Activated T-cell treated with anti-CD3 and anti-CD28 coated beads, Interleukin-2, amount 50 U/mL, for 72 hours (primary cell): ENCODE results near the gene RASSF4. TPM values are rescaled to one million over a fixed set of nuclear protein-coding genes. Genes with fewer than 3 reads are reported as not detected.

ENCODE experiments used
- ATAC-seq, 2 donors: fragments of 150-1000 bp; cut with Tn5 transposase; replicated peaks in 1 of 2; 2 replicates each; pipeline ENCODE4 v1.10.0; 2021; ENCODE audit warnings: moderate library complexity in 2 of 2, mild to moderate bottlenecking in 1 of 2
- DNase-seq, 2 donors: peaks; one replicate each; pipeline ENCODE4 v3.0.0; 2021 to 2022; ENCODE audit warnings: mixed read lengths in 1 of 2
- H3K27ac Mint-ChIP-seq: one replicate; pipeline ENCODE4 v1.8.0; 2022; ENCODE audit warnings: mild to moderate bottlenecking, moderate library complexity, mixed read lengths
- H3K27me3 Mint-ChIP-seq: one replicate; pipeline ENCODE4 v1.8.0; 2022; ENCODE audit warnings: low read depth, mixed read lengths
- H3K36me3 Mint-ChIP-seq, 2 donors: one replicate each; pipeline ENCODE4 v1.8.0; 2022; ENCODE audit warnings: mixed read lengths in 2 of 2, mild to moderate bottlenecking in 1 of 2; ENCODE audit not compliant: insufficient read depth in 2 of 2
- H3K4me1 Mint-ChIP-seq: one replicate; pipeline ENCODE4 v1.8.0; 2022; ENCODE audit warnings: low read depth, mixed read lengths
- H3K4me3 Mint-ChIP-seq, 2 donors: one replicate each; pipeline ENCODE4 v1.8.0; 2022; ENCODE audit warnings: mild to moderate bottlenecking in 2 of 2, mixed read lengths in 2 of 2, moderate library complexity in 2 of 2
- H3K9me3 Mint-ChIP-seq, 2 donors: one replicate each; pipeline ENCODE4 v1.8.0; 2022; ENCODE audit warnings: mixed read lengths in 2 of 2
- total RNA-seq, 2 donors: library from RNA; stranded (reverse); gene quantifications; one replicate each; pipeline ENCODE4 v1.2.3, GENCODE V29; 2022

RASSF4 gene
- total RNA-seq, 2 donors from 2014 or later = 2.6 to 2.8 TPM

- ATAC-seq (no peak), DNase-seq (no peak)
- peaks cover 6% of the 10 kb centered on the region for H3K4me1 Mint-ChIP-seq
- peaks cover 7 to 15% of the 10 kb centered on the region in 2 donors for H3K9me3 Mint-ChIP-seq
- peaks cover 12% of the 10 kb centered on the region for H3K27me3 Mint-ChIP-seq
- peaks cover 10 to 12% of the 10 kb centered on the region in 2 donors for H3K36me3 Mint-ChIP-seq
- H3K4me3 Mint-ChIP-seq = no peak overlapping the region
- no peak overlapping the region for H3K27ac Mint-ChIP-seq
Observed at GRCh38 chr10:44947371-44948152, 12.0 kb upstream of the RASSF4 start.

GRCh38 chr10:44948642-44949041 is 11.0 kb upstream of the RASSF4 start:
- no peak overlapping the region for H3K27ac Mint-ChIP-seq
- peaks cover 6% of the 10 kb centered on the region for H3K4me1 Mint-ChIP-seq
- peaks cover 10 to 12% of the 10 kb centered on the region in 2 donors for H3K36me3 Mint-ChIP-seq
- no peak for DNase-seq
- peaks cover 7 to 12% of the 10 kb centered on the region in 2 donors for H3K9me3 Mint-ChIP-seq
- peaks cover 6% of the 10 kb centered on the region for H3K27me3 Mint-ChIP-seq
- H3K4me3 Mint-ChIP-seq = no peak overlapping the region
- no peak for ATAC-seq

- Mint-ChIP-seq H3K4me3 (no peak overlapping the region), H3K9me3 (peaks cover 5 to 8% of the 10 kb centered on the region in 2 donors), H3K27ac (no peak overlapping the region)
Observed at GRCh38 chr10:44949127-44949802, 10.3 kb upstream of the RASSF4 start.

GRCh38 chr10:44949915-44950314 is 9.7 kb upstream of the RASSF4 start:
- DNase-seq (no peak), ATAC-seq (no peak)
- Mint-ChIP-seq H3K4me3 (no peak overlapping the region), H3K27me3 (no peaks in the 10 kb centered on the region), H3K9me3 (peaks cover 2 to 3% of the 10 kb centered on the region in 2 donors), H3K4me1 (peaks cover 14% of the 10 kb centered on the region), H3K27ac (no peak overlapping the region), H3K36me3 (peaks cover 3 to 4% of the 10 kb centered on the region in 2 donors)

More at GRCh38 chr10:44949127-44949802, 10.3 kb upstream of the RASSF4 start:
- DNase-seq = no peak
- Mint-ChIP-seq H3K36me3 (peaks cover 8 to 9% of the 10 kb centered on the region in 2 donors), H3K4me1 (peaks cover 7% of the 10 kb centered on the region), H3K27me3 (peaks cover 2% of the 10 kb centered on the region)
- ATAC-seq = no peak

- no peak overlapping the region for H3K4me3 Mint-ChIP-seq
- H3K27me3 Mint-ChIP-seq = no peaks in the 10 kb centered on the region
- DNase-seq = no peak
- H3K36me3 Mint-ChIP-seq = peaks cover 0 to 1% of the 10 kb centered on the region in 2 donors
- no peak for ATAC-seq
- H3K4me1 Mint-ChIP-seq = peaks cover 14% of the 10 kb centered on the region
- no peak overlapping the region for H3K27ac Mint-ChIP-seq
- no peaks in the 10 kb centered on the region for H3K9me3 Mint-ChIP-seq
Observed at GRCh38 chr10:44950326-44951225, 9.0 kb upstream of the RASSF4 start.

DNA sequence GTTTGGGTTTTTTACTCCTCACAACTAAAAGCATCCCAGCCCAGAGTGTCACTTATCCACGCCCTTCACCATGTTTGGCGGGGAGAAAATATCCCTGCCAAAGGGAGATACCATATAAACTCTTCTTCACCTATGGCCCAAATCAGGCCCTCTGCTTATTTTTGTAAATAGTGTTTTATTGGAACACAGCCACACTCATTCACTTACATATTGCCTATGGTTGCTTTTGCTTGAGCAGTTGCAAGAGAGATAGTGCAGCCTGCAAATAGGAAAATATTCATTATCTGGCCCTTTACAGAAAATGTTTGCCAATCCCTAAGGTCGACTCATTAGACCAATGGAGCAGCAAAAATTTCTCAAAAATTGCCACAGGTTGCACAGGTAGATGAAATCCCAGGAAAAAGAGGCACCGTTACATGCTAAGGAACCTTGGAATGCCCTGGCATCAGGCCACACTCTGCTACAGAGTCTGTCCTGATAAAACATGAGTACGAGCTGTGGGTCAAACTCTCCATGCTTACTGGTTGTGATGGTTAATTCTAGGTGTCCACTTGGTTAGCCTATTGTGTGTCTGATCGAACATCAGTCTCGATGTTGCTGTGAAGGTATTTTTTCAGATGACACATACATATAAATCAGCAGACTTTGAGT is 7.9 kb upstream of the RASSF4 start:
- Mint-ChIP-seq H3K36me3 (no peaks in the 10 kb centered on the region), H3K4me1 (peaks cover 14% of the 10 kb centered on the region), H3K4me3 (no peak overlapping the region), H3K9me3 (no peaks in the 10 kb centered on the region), H3K27ac (no peak overlapping the region), H3K27me3 (no peaks in the 10 kb centered on the region)
- ATAC-seq (no peak), DNase-seq (no peak)

GRCh38 chr10:44952779-44953231 is 6.8 kb upstream of the RASSF4 start:
- ATAC-seq = no peak
- Mint-ChIP-seq H3K27me3 (no peaks in the 10 kb centered on the region), H3K4me1 (peaks cover 11% of the 10 kb centered on the region), H3K9me3 (no peaks in the 10 kb centered on the region), H3K36me3 (no peaks in the 10 kb centered on the region), H3K27ac (no peak overlapping the region), H3K4me3 (no peak overlapping the region)
- no peak for DNase-seq

DNA sequence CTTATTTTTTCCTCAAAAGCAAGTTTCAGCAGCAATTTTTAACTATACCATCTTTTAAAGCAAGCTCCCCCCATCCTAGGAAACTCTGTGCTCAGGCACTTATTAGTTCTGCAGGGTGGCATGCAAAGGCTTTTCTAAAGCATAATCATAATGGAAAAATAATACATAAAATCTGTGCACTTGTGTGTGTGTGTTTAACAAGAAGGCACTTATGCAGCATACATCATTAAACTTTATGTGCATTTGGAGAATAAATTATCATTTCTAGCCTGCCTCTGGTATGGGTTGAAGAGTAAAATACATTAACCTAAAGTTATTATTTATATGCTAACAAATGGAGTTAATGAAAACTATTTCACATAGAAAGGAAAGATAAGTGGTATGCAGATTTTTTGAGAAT is 5.6 kb upstream of the RASSF4 start:
- Mint-ChIP-seq H3K27me3 (no peaks in the 10 kb centered on the region), H3K4me3 (no peak overlapping the region), H3K36me3 (no peaks in the 10 kb centered on the region), H3K27ac (no peak overlapping the region), H3K9me3 (no peaks in the 10 kb centered on the region), H3K4me1 (peaks cover 13% of the 10 kb centered on the region)
- ATAC-seq (no peak), DNase-seq (no peak)

GRCh38 chr10:44954962-44955361 is 4.6 kb upstream of the RASSF4 start:
- Mint-ChIP-seq H3K27ac (no peak overlapping the region), H3K36me3 (no peaks in the 10 kb centered on the region), H3K9me3 (no peaks in the 10 kb centered on the region), H3K4me3 (no peak overlapping the region), H3K4me1 (peaks cover 13% of the 10 kb centered on the region), H3K27me3 (no peaks in the 10 kb centered on the region)
- ATAC-seq = no peak
- no peak for DNase-seq

DNA sequence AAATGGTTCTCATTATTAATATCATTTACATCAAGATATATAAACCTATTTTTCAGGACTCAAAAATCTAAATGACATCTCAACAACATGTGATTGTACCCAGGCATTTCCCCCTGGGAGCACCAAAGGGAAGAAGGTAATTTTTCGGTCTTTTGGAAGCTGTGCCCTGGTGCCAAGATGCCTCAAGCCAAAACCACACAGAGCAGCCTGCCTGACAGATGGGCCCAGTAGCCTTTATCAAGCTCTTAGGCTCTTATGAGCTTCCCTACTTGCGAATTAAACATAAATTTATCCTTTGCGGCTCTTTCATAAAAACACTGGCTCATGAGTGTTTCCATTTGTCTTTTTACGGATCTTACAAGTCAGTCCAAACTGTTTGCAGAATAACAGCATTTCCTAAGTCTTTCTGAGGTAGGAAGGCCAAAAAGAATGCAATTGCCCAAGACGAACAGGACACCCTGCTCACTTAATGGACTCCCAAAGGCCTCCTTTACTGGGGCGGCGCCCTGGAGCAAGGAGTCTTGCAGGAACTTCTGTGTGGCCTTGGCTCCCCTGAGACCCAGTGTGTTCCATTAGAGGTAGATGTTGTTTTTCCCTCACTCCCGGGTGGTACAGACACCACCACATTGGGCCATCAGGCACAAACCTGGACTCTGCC is 4.1 kb upstream of the RASSF4 start:
- H3K27me3 Mint-ChIP-seq = no peaks in the 10 kb centered on the region
- H3K9me3 Mint-ChIP-seq = no peaks in the 10 kb centered on the region
- H3K4me1 Mint-ChIP-seq = peaks cover 17% of the 10 kb centered on the region
- H3K27ac Mint-ChIP-seq = no peak overlapping the region
- H3K4me3 Mint-ChIP-seq = no peak overlapping the region
- DNase-seq (no peak), ATAC-seq (no peak)
- H3K36me3 Mint-ChIP-seq = no peaks in the 10 kb centered on the region

DNA sequence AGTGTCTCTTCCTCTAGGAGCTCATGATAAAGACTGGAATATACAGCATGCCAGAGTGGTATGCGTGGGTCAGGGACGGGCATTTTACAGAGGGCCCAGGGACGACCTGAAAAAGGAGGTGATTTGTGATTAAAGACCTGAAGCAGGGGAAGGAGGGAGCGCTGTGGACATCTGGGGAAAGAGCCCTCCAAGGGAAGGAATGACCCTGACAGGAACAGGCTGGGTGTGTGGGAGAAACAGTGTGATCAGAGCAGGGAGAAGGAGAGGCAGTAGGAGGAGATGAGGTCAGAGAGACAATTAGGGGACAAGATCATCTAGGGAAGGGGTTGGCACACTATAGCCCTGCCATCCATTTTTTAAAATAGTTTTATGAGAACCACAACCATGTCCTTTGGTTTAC is 3.4 kb upstream of the RASSF4 start:
- Mint-ChIP-seq H3K27ac (no peak overlapping the region), H3K36me3 (no peaks in the 10 kb centered on the region), H3K9me3 (no peaks in the 10 kb centered on the region), H3K4me3 (no peak overlapping the region), H3K4me1 (peaks cover 24% of the 10 kb centered on the region), H3K27me3 (no peaks in the 10 kb centered on the region)
- DNase-seq = no peak
- no peak for ATAC-seq
